ENCODE results near the gene BACH2.

BACH2 gene

GRCh38 chr6:90274451-90275030 lies 22.1 kb downstream of the BACH2 start:
- peak; percentile 87 for DNase-seq

DNA sequence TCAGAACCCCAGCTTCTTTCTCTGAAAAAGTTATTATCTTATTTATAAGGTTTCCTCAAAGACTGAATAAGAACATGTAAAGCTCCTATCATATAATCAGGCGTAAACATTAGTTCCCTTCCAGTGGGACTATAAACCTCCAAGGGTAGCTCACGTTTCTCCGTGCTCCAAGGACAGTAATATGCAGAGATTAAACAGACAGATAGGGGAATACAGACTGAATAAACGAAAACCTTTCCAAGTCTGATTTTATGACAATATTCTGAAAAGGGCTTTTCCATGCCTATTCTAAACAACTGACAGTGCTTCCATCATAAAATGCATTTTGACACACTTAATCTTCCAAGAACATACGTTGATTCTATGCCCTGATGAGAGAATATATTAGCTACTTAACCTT lies 22.8 kb downstream of the BACH2 start:
- no peak for DNase-seq

GRCh38 chr6:90272895-90273294 lies 23.7 kb downstream of the BACH2 start:
- no peak for DNase-seq

DNA sequence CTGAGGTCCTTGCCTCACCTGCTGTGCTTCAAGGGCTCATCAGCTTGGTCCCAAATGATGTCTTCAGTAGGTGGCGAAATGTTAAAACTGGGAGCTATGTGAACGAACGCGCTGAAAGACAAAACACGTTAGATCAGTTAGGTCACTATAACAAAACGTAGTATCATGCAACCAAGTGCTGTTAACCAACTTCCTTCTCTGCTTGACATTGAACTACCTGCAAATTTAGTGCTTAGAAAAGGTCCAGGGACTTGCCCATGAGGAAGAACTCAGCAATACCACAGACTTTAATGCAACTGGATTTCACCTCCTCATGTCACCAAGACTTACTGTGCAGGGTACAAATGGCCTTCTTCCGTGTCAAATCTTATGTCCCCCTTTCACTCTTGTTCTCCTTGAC lies 24.8 kb downstream of the BACH2 start:
- no peak for DNase-seq

- DNase-seq = no peak
Measured at GRCh38 chr6:90269334-90269733, 27.3 kb downstream of the BACH2 start.

DNA sequence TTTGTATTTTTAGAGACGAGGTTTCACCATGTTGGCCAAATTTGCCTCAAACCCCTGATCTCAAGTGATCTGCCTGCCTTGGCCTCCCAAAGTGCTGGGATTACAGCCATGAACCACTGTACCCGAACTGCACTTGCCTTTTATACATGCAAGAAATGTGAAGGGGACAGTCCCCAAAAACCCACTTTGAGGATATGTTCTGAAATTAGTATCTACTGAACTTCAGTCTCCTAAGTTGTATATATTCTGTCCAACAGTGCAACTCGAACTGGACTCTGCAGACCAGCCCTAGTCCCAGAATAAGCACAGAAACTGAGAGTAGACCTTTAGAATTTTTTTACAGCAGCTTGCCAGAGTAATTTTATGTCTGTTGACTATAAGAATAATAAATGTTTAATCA lies 28.5 kb downstream of the BACH2 start:
- no peak for DNase-seq

GRCh38 chr6:90266905-90267621 lies 29.6 kb downstream of the BACH2 start:
- DNase-seq = no peak

DNA sequence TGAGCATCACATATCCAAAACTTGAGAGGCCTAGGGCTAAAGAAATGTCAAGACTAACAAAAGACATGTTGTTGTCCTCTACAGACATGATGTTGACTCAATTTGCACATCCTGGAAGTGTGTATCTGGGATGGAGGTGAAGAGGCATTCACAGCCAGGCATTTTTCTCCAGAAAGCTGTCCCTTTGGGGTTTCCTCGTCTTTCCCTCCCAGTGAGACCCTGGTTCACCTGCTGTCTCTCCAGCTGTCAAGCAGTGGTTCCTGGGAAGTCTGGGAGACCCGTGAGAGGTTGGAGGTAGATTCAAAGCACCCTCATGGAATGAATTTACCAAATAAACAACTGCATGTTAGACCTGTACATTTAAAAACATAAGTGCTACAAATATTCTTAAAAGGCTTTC lies 32.1 kb downstream of the BACH2 start:
- no peak for DNase-seq

DNA sequence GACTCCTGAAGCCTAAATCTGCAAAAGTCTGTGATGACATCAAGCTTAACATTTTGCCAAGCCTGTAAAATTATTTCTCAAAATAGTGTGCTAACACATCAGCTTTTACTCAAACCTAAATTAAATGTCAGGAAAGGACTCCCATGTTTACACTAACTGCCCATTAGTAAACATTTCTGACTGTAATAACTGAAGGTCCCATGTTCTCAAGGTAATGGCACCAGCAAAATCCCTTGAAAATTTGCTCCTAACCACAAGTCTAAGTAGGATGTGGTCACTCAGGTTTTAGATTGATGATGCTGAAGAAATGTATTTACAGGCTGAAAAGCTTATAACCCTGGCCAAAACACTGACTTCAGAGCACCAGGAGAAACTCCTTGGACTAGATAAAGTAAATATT lies 33.0 kb downstream of the BACH2 start:
- DNase-seq = no peak

DNA sequence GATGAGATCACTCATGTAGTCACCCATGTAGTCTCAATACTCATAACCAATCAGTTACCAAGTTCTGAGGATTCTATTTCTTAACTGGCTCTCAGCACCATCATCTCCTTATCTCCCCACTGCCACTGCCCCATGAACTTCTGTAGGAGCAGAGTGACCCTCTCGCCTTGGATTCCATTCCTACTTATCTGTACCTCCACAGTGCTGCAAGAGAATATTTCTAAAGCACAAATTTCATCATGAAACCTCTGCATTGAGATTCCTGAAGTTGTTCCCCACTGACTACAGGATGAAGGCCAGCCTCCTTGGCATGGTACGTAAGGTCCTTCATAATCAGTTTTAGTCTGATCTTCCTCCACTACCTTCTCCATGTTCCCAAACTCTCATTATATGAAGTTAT lies 34.8 kb downstream of the BACH2 start:
- DNase-seq = no peak

- DNase-seq = no peak
Measured at GRCh38 chr6:90257486-90257738, 39.2 kb downstream of the BACH2 start.

GRCh38 chr6:90256698-90257485 lies 39.8 kb downstream of the BACH2 start:
- DNase-seq = no peak

DNA sequence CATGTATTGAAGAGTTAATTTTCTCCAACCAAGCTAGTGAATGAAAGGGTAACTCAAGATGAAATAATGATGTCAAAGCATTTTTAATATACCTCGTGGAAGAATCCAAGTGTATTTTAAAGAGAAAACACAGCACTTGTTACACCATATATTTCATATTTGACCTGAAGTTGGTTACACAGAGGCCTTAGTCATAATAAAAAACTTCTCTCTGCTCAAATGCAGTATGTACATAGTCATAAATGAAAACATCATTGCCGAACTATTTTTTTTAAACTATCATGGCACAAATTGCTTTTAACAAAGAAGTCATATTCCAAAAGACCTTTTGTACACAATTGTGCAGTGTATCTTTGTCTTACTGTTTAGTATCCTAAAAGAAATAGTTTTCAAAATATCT lies 43.0 kb downstream of the BACH2 start:
- no peak for DNase-seq

- DNase-seq = no peak
Measured at GRCh38 chr6:90251295-90251992, 45.2 kb downstream of the BACH2 start.

DNA sequence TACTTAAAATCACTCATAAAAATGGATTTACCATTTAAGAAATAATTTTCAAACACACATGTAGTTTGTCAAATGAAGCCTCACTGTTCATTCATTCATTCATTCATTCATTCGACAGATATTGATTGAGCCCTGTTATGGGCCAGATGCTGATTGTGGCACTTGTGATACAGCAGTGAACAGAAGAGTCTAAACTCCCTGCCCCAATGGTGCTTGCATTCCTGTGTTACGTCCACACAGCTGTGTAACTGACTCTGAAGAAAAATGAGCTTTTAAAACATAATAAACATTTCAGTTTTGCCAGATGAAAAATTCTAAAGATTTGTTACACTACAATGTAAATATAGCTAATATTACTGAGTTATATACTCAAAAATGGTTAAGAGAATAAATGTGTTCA lies 46.2 kb downstream of the BACH2 start:
- no peak for DNase-seq

DNA sequence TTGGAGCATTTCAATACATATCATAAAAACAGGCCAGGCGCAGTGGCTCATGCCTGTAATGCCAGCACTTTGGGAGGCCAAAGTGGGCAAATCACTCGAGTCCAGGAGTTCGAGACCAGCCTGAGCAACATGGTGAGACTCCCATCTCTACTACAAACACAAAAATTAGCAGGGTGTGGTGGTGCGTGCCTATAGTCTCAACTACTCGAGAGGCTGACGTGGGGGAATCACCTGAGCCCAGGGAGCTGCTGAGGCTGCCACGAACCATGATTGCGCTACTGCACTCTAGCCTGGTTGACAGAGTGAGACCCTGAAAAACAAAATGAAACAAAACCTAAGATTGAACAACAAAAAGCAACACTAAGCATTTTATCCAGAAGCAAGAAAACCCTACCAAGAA lies 47.2 kb downstream of the BACH2 start:
- DNase-seq = no peak

DNA sequence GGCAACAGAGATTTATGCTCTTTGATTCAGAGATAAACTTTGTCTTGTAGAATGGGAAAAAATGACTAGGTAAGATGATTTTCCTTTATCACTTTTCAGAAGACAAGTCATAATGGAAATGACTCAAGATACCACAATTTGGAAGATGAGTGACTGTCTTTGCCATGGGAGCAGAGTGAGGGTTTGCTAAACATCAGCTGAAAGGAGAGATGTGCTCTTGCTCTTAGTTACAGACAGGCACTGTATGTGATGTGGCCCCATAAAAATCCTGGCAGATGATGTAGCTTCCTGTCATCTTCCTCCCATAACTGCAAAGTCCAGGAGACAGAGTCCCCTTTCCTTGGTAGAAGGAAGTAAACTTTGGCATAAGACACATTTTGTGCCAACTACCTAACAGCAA lies 47.6 kb downstream of the BACH2 start:
- DNase-seq = no peak

DNA sequence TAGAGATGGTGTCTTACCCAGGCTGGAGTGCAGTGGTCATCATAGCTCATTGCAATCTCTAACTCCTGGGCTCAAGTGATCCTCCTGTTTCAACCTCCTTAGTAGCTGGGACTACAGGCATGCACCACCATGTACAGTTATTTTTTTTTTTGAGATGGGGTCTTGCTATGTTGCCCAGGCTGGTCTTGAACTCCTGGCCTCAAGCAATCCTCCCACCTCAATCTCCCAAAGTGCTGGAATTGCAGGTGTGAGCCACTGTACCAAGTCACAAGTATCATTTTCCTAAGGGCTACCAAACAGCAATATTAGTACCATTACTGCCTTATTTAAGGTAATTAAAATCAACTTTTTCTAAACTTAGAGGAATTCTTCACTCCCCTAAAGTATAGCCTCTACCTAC lies 49.4 kb downstream of the BACH2 start:
- no peak for DNase-seq

GRCh38 chr6:90241229-90241880 lies 55.3 kb downstream of the BACH2 start:
- no peak for DNase-seq

GRCh38 chr6:90238496-90239266 lies 58.0 kb downstream of the BACH2 start:
- DNase-seq = no peak

DNA sequence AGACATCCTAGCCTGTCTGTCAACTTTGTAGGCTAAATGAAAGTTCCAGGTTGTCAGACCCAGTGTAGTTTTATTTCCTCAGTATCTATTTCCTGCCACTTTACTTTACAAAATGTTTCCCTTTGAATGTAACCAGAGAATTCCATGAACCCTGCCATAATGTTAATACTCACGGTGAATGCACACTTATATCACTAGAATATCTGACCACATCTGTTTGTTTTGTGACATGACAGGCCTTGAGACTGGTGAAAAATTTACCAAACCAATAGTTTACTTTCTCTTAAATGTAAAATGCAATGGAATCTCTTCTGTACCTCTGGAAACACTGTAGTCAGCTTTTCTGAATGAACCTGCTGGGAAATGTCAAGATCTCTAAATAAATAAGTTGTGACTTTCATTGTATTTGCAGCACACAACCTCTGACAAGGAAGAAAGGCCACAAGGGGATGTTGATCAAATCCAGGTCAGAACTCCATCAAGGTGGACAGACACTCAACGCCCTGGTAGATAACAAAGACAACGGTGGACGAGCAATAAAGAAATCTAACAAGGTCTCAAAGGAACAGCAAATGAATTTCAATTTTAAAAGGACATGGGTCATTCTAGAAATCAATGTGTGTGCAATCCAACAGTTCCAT lies 59.2 kb downstream of the BACH2 start:
- DNase-seq = no peak

- peak; percentile 63 for DNase-seq
Measured at GRCh38 chr6:90233994-90234393, 62.6 kb downstream of the BACH2 start.
